ENCODE measurements around the gene B4GALT3. TPM values are rescaled to one million over a fixed set of nuclear protein-coding genes. Genes with fewer than 3 reads are reported as not detected.

The B4GALT3 gene
- total RNA-seq, 1 donor from 2014 or later, result 32.1 TPM

DNA sequence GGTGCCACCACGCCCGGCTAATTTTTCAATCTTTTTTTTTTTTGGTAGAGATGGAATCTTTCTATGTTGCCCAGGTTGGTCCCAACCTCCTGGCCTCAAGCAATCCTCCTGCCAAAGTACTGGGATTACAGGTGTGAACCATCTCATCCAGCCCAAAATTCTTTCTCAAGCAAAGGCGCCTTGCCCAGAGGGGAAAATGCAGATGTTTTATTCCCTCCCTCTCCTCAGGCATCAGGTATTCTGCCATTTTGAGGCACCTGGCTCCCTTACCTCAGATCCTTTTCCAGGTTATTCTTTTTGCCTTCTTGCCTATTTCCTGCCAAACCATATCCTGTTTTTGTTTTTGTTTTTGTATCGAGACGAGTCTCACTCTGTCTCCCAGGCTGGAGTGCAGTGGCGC lies 11.1 kb upstream of the B4GALT3 start:
- no peak for DNase-seq (ENCODE audit: low spot score)

DNA sequence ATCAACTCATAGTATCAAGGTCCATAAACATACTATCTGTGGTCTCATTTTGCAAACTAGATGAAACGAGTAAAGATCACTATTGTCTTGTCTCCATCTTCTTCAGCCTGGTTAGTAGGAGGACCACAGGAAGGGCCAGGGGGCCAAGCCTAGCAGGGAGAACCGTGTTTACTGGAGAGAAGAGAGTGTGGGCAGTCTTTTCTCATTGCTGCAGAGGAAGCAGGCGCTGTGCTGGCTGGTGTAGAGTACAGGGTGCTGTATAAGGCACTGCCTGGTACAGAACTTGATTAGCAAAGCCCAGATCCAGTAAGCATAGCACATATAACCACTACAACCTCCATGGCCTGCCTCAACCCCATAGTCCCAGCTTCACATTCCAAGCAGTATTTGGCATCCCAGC lies 10.0 kb upstream of the B4GALT3 start:
- DNase-seq (ENCODE audit: low spot score), result no peak

DNA sequence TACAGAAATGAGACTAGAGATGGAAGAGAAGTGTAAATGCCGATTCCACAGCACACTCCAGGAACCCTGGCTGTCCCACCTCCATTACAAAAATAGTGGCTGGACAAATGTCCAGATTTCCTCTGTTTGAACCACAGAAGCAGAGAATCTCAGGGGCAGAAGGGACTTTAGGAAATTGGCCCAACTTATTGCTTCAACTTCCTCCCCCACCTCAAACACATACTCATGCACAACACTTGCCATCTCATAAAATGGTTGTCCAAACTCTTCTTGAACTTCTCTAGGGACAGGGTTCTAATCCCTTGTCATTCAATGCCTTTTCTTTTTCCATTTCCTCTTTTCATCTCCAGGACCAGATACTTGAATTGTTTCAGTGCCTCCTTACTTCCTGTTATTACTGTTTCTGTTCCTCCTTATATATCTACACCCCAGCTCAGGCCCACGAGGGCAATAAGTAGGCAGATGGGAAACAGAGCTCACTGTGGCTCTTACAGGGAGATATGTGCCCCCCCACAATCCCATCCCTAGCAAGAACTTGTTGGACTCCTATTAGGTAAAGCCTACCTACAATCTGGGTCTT lies 8.5 kb upstream of the B4GALT3 start:
- no peak for DNase-seq (ENCODE audit: low spot score)

DNA sequence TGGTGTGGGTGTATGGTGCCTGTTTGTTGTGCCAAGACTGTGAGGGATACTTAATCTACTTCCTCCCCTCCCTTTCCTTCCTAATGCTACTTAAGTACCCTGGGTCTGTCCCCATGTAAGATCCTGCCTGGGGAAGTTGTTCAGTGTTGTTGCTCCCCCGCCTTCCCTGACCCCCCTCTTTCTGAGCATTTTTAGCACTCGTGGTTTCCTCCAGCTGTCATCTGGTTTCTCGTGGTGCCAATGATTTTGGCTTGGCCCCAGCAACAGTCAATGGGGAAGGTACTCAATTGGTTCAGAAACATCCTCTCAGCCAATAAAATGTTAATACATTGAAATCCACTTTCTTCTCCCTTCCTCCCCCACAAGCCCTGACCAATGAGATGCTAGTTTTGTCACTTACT lies 8.0 kb upstream of the B4GALT3 start:
- DNase-seq (ENCODE audit: low spot score), result no peak

DNA sequence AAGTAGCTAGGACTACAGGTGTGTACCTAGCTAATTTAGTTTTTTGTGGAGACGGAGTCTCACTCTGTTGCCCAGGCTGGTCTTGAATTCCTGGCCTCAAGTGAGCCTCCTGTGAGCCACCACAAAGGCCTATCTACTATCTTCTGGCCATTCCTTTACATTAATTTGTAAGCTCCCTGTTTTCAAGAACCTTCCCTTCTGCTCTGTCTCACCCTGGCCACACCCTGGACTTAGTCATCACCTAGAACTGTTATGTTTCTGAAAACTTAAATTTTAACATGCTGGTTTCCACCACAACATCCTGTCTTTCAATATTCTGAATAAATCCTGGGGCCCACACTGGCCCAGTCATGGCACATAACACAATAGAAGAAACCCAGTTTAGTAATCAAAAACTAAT lies 4.9 kb upstream of the B4GALT3 start:
- DNase-seq (ENCODE audit: low spot score), result no peak

DNA sequence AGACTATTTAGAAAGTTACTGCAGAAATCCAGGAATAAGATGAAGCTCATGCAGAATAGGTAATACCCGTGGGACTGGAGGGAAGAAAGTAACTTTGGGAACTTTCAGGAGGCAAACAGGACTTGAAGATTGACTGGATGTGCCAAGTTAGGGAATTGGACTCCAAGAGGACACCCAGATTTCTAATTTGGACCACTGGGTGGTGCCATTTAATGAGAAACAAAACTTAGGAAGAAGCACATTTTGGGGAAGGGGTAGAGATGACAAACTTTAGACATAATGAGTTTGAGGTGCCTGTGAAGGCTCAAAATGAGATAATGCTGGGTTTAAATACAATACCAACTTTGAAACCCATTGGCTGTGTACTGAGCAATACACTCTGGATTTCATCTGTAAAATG lies 3.3 kb upstream of the B4GALT3 start:
- no peak for DNase-seq (ENCODE audit: low spot score)

DNA sequence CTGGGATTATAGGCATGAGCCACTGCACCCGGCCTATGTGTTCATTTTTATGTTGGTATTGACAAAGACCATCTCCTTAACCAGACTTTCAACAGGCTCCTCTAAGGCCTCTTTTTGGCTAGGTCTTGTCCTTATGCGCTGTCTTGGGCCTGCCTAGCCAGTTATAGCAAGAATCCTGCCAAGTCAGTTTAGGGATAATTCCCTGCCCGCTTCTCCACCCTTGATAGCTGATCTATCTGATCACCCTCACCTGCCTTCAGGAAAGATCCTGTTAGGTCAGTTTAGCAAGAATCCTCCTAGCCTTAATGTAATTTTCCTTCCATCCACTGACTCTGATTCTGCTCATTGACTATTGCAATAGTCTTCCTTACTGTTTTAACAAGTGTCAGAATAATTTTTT lies 2.4 kb upstream of the B4GALT3 start:
- no peak for DNase-seq (ENCODE audit: low spot score)

DNA sequence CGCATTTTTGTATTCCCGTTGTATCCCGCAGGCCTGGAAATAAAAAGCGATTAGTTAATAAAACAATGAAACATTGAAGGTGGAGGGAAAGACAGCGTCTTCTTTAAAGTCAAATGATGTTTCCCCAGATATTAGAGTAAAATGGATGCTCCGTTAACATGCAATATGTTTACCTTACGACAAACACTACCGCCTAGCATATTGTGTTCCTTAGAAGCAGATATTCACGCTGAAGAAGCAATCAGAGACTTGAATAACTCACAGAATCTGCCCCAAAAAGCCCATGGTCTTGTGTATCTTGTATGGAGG lies 583 bp upstream of the B4GALT3 start:
- no peak for DNase-seq (ENCODE audit: low spot score)

DNA sequence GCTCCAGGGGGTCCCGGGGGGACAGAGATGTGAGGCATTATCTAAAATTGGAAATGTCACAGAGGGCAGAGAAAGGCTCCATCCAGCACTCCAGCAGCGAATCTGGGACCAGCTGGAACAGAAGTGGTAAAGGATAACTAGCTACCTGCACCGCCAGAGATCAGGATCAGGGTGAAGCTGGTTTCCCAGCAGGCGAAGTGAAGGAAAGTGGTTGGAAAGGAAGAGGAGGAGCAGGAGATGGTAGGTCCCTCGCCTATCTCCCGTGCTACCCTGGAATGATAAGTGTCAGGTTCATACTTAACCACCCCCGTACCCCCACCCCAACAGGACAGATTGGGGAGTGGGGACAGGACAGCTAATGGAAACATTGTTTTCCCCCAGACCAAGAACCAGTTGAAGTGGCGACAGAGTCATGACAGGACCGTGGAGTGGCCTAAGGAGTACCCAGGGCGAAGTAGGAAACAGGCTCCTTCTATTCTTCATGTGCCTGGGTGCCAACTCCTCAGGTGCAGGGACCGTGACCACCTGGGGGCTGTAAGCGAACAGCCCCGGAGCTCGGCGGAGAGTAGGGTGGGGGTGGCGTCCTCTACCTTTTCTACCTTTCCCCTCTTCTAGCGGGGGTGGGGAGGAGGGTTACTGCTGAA lies 717 bp downstream of the B4GALT3 start:
- DNase-seq (ENCODE audit: low spot score), result no peak

DNA sequence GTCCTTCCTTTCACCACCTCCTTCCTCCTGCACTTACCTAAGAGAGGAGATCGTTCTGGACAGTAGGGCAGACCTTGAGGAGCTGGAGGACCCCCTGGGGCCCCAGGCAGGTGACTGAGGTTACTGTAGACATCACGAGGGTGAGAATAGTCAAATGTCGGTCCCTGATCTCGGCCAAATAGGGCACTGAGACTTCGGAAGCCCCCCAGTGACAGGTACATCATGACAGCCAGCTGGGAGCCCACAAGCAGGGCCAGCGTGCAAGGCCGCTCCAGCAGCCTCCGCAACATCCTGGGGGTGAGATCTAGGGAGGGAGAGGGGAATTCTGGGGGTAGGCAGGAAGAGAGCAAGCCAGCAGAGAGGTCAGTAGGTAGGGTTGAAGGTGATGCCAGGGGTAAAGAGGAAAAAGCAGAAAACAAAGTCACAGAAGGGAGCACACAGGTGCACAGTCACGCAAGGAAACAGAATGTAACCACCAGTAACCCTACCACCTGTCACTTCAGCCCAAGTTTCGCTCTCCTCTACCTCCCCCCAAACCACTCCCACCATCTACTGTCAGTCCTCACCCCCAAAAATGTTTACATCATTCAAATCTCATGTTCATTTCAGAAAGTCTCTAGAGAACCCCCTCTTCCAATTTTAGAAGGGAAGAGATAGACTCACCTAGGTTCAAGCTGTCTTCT lies 1.4 kb downstream of the B4GALT3 start:
- no peak for DNase-seq (ENCODE audit: low spot score)

DNA sequence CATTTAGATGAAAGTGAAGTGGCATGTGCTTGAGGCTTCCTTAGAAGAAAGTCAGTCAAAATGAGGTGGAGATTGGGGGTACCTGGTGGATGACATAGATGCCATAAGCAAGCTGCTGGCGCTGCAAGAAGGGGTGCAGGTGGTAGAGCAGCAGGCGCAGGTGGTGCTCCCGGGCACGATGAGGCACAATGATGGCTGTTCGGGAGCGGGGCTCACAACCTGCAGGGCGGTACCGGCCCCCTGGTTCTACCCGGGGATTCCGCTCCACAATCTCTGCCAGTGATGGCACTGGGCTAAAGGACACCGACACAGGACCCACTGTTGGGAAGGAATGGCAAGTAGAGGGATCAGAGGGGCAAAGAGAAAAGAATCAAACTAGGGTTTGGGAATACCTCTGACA lies 2.4 kb downstream of the B4GALT3 start:
- DNase-seq (ENCODE audit: low spot score), result no peak

DNA sequence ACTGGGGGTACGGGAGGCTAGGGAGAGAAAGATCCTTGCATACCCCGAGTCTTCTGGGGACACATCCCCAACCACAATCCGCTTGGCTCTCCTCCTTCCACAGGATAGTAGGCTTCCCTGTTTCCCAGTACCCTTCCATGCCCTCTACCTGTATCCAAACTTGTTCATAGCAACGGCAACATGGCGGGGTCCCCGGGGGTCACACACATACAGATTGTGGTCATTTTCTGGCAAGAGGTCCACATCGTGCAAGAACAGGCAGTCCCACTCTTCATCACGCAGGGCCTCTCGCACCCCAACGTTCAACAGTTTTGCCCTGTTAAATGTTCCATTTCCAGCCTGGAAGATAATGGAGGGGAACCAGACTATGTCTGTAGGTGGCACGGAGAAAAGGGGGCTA lies 3.6 kb downstream of the B4GALT3 start:
- DNase-seq (ENCODE audit: low spot score), result no peak

DNA sequence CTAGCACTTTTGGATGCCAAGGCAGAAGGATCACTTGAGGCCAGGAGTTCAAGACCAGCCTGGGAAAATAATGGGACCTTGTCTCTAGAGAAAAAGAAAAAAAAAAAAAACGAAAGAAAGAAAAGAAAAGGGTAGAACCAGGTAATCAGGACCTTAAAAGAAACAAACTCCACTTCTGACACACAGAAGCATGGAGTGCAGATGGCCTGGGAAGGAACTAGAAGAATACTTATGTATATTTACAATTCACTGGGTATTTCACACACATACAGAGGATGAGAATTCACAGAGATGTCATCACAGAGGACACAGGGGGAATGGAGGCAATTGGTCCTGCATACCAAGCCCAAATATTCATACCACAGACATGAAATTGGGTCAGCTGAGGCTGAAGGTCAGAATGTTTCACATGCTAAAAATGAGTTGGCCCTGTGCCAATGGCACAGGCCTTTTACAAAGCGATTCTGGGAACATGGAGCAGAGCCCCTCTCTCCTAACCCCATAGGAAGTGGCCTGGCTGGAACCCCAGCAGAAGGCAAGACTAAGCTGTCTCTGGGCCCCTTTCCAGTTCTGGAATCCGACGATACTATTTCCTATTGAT lies 4.4 kb downstream of the B4GALT3 start:
- DNase-seq (ENCODE audit: low spot score), result no peak

DNA sequence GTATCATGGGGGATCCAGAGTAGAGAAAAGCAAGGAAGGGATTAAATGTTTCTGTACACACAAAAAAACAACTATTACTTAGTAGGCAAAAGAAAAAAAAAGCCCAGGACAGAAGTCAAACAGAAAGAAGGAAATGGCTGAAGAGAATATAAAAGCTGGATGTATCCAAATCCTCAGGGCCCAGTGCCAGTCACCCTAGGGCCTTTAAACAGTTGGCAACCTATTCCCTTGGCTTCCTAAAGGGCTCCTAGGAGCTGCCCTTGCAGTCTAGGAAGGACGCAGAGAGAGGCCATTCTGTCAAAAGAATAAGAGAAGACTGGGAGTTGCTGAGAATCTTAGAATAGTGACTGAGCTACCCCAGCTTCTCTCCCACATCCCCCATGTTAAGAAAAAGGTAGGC lies 5.0 kb downstream of the B4GALT3 start:
- no peak for DNase-seq (ENCODE audit: low spot score)

DNA sequence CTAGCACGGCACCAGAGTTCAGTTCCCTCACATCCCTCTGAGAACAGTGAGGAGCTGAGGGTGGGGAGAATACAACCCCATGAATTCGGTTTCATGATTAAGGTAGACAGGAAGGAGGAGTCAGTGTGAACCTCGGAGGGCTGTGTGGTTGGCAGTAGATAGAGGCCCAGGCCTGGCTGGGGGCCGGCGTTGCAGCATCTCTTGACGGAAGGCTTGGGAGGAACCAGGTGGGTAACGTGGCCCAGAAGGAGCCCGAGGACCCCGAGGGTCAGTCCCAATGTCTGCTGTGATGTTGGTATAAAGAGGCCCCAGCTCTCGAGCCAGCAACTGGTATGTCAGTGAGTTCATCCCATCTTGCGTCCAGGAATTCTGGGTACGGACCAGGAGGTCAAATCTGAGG lies 5.6 kb downstream of the B4GALT3 start:
- DNase-seq (ENCODE audit: low spot score), result no peak

DNA sequence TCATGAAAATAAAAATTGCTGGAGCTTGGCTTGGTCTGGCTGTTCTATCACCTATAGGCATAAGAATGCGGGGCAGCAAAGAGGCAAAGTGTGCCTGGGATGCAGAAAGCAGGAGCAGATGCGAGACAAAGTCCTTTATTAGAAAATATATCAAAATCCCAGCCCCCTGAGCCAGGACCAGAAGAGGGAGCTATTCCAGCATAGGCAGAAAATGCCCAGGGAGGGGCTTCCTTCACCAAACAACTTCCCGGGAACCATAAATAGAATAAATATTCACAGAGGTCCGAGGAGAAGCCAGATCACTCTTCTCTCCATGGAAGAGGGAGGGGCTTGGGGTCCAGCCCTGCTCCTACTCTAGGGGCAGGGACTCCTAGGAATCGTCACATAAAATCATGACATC lies 6.1 kb downstream of the B4GALT3 start:
- no peak for DNase-seq (ENCODE audit: low spot score)

DNA sequence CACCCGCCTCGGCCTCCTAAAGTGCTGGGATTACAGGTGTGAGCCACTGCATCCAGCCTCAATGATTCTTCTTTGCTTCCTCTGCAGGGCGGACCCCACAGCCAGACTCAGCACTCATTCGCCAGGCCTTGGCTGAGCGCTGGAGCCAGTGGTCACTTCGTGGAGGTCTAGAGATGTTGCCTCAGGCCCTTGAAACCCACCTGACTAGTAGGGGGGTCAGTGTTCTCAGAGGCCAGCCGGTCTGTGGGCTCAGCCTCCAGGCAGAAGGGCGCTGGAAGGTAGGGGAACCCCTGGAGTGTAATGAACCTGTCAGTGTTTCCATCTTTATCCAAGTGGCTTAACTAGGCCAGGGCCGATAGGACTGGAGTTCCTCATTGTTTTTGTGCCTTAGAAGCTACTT lies 8.4 kb downstream of the B4GALT3 start:
- no peak for DNase-seq (ENCODE audit: low spot score)

DNA sequence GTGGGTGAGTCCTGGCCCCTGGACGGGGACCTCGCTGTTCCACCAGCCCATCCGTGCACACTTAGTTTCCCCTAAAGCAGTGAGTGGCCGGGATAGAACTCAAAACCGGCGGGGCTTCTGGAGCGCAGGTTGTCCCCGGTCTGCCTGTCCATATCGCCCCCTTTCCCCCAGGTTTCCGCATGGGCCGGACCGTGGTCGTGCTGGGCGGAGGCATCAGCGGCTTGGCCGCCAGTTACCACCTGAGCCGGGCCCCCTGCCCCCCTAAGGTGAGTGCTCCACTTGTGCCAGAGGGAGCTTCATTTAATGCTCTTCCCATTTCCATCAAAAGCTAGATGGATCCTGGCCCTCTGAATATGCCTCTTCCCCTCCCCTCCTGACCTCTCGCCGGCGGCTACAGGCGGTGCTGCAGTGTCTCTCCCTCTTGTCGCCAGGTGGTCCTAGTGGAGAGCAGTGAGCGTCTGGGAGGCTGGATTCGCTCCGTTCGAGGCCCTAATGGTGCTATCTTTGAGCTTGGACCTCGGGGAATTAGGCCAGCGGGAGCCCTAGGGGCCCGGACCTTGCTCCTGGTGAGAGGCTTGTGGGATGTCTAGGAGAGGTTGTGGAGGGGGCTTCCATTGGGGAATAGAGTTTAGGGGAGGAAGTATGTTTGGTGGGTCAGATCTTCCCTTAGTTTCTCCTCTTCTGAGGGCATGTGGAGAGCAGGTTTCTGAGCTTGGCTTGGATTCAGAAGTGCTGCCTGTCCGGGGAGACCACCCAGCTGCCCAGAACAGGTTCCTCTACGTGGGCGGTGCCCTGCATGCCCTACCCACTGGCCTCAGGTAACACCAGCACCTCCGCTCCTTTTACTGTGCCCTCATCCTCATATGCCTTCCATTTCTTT lies 10.4 kb downstream of the B4GALT3 start:
- no peak for DNase-seq (ENCODE audit: low spot score)

DNA sequence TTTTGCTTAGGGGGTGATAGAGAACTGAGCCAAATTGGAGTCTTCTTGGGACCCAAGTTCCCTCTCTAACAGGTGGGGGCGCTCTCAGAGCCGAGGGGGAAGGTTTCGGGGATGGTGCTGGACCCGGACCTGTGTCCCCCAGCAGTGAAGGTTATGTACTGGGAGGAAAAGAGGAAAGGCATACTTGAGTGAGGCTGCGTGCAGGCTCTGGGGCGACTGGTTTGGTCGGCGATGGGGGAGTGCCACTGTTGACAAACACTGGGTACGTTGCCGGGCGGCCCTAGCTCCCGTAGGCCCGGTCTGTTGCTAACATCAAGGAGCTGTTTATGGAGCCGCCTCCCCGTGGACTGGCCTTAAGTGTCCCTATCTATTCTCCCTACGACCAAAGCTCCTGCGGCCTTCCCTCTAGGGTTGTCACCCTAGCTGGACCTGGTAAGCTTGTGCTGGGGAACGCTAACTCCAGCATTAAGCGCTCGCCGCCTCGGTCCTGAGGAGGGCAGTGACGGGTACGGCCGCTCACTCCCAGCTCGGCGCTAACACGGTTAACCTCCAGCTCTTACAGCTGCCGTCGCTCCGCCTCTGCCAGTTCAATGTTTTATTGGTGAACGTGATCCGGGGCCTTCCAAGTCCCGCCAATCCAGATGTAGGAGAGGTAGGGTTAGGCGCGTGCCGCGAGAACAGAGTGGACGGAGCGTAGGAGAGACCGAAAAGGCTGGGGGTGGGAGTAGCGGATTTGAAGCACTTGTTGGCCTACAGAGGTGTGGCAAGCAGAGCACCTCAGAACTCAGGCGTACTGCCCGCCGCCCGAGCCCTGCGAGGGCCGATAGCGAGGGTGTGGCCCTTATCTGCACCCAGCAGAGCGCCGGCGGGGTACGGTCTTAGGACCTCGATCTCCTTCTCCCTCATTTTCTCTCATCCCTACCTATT lies 11.3 kb downstream of the B4GALT3 start, which contains the start of gene PPOX:
Gene PPOX (plus strand): TSS at position 685 of the 927 bp plus-strand sequence. CDS start 422 bp downstream, outside the sequence.
- peak; percentile 97 for DNase-seq (ENCODE audit: low spot score)

DNA sequence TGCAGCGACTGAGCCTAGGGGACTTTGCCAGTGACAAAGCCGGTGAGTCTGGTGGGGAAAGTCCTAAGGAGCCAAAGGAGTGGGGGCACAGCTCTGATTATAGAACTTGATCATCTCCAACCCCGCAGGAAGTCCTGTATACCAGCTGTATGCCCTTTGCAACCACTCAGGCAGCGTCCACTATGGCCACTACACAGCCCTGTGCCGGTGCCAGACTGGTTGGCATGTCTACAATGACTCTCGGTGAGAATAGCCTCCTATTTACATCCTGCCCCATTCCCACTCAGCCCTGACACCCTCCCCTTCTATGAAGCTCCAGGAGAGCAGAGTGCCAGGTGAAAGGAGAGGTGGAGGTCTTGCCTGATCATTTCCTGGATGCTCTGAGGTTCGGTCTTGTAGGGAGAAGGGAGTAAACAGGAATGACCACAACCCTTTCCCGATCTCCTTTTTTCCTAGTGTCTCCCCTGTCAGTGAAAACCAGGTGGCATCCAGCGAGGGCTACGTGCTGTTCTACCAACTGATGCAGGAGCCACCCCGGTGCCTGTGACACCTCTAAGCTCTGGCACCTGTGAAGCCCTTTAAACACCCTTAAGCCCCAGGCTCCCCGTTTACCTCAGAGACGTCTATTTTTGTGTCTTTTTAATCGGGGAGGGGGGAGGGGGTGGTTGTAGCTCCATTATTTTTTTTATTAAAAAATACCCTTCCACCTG lies 12.3 kb downstream of the B4GALT3 start:
- no peak for DNase-seq (ENCODE audit: low spot score)
